PC-3 (cell line): ENCODE results near the gene CCDC187. TPM values are rescaled to one million over a fixed set of nuclear protein-coding genes. Genes with fewer than 3 reads are reported as not detected.

Experiments
- ATAC-seq: fragments of 200-7000 bp; cut with Tn5 transposase; 2 replicates; pipeline ENCODE4 v1.9.1; 2020; ENCODE audit warnings: mild to moderate bottlenecking, moderate library complexity
- BruUV-seq: library from RNA; stranded (reverse); fragments of 400-500 nt; replicated peaks from 2 replicates; lab custom pipeline; 2021; lab: Mats Ljungman, UMichigan
- CTCF ChIA-PET: fragments of 300-600 bp; sonication (Branson Sonifier 250); formaldehyde crosslinking; loops from one replicate; lab custom pipeline; 2022; ENCODE audit warnings: antibody characterized with exemption; lab: Charles Lee
- POLR2A ChIA-PET: fragments of 300-600 bp; sonication (Branson Sonifier 250); formaldehyde crosslinking; loops from one replicate; lab custom pipeline; 2022; ENCODE audit warnings: antibody characterized with exemption; ENCODE audit not compliant: unreplicated experiment; lab: Charles Lee
- DNase-seq: peaks from one replicate; pipeline ENCODE4 v3.0.0-alpha.2; 2015
- H2AFZ ChIP-seq: fragments of 300-600 bp; sonication (generic); 2 replicates; pipeline ENCODE4 v1.6.0; 2016; ENCODE audit warnings: antibody characterized with exemption, low read length
- H3F3A ChIP-seq: fragments of 300-600 bp; sonication (generic); one replicate; pipeline ENCODE4 v1.6.0; 2017; ENCODE audit warnings: antibody characterized with exemption, low read length, control low read depth, mild to moderate bottlenecking; ENCODE audit not compliant: unreplicated experiment
- H3K27ac ChIP-seq: fragments of 300-600 bp; sonication (generic); 2 replicates; pipeline ENCODE4 v1.5.1; 2016; ENCODE audit warnings: mild to moderate bottlenecking, low read length
- H3K27me3 ChIP-seq: fragments of 300-600 bp; sonication (generic); 2 replicates; pipeline ENCODE4 v1.6.1; 2016; ENCODE audit warnings: low read length, mixed read lengths
- H3K36me3 ChIP-seq: fragments of 300-600 bp; sonication (generic); 2 replicates; pipeline ENCODE4 v1.6.1; 2016; ENCODE audit warnings: low read depth, mixed run types, low read length, mixed read lengths
- H3K4me1 ChIP-seq: fragments of 300-600 bp; sonication (generic); 2 replicates; pipeline ENCODE4 v1.5.1; 2016; ENCODE audit warnings: low read length; ENCODE audit not compliant: insufficient read depth
- H3K4me2 ChIP-seq: fragments of 300-600 bp; sonication (generic); 2 replicates; pipeline ENCODE4 v1.6.0; 2016; ENCODE audit warnings: low read length
- H3K4me3 ChIP-seq: fragments of 300-600 bp; sonication (generic); 2 replicates; pipeline ENCODE4 v1.5.1; 2016; ENCODE audit warnings: mild to moderate bottlenecking, low read length, mixed read lengths
- H3K79me2 ChIP-seq: fragments of 300-600 bp; sonication (generic); 2 replicates; pipeline ENCODE4 v1.6.1; 2017; ENCODE audit warnings: low read length, mixed read lengths
- H3K9ac ChIP-seq: fragments of 300-600 bp; sonication (generic); 2 replicates; pipeline ENCODE4 v1.6.0; 2016; ENCODE audit warnings: mild to moderate bottlenecking, low read length
- H3K9me2 ChIP-seq: fragments of 300-600 bp; sonication (generic); replicated peaks from 2 replicates; pipeline ENCODE4 v1.6.1; 2016; ENCODE audit warnings: mixed run types, low read length, mixed read lengths
- H3K9me3 ChIP-seq: fragments of 300-600 bp; sonication (generic); 2 replicates; pipeline ENCODE4 v1.6.1; 2016; ENCODE audit warnings: low read length, mixed read lengths
- H4K20me1 ChIP-seq: fragments of 300-600 bp; sonication (generic); 2 replicates; pipeline ENCODE4 v1.6.1; 2016; ENCODE audit warnings: low read length, mixed read lengths
- CTCF ChIP-seq: fragments of 300-600 bp; sonication (generic); conservative IDR thresholded peaks from 2 replicates; pipeline ENCODE4 v1.5.1; 2017; ENCODE audit warnings: antibody characterized with exemption, low read depth, mild to moderate bottlenecking, low read length
- EZH2 ChIP-seq: fragments of 300-600 bp; sonication (generic); IDR thresholded peaks from one replicate; pipeline ENCODE4 v1.6.1; 2017; ENCODE audit warnings: antibody characterized with exemption, mild to moderate bottlenecking, low read length; ENCODE audit not compliant: unreplicated experiment
- EZH2phosphoT487 ChIP-seq: fragments of 300-600 bp; sonication (generic); IDR thresholded peaks from 2 replicates; pipeline ENCODE4 v1.6.1; 2018; ENCODE audit warnings: mild to moderate bottlenecking, antibody characterized with exemption, low read length, borderline replicate concordance
- intact Hi-C: fragments of 100-400 bp; cut with micrococcal nuclease; formaldehyde crosslinking; loops from 2 replicates; pipeline ENCODE4 v1.9.0; 2023
- total RNA-seq: library from RNA; depleted of rRNA; stranded (reverse); fragments of >200 nt; gene quantifications from 2 replicates; pipeline ENCODE4 v1.2.3, GENCODE V29; 2014

The CCDC187 gene
- total RNA-seq, 1 experiment from 2014 or later, result 0.04 TPM

- ATAC-seq (no peak), DNase-seq (no peak)
- Histone ChIP-seq H3K27ac (no peak overlapping the region), H3K9me2 (no peaks in the 10 kb centered on the region), H3K4me2 (no peak overlapping the region), H2AFZ (no peak overlapping the region), H4K20me1 (no peaks in the 10 kb centered on the region), H3F3A (no peaks in the 10 kb centered on the region), H3K27me3 (no peaks in the 10 kb centered on the region), H3K4me1 (no peaks in the 10 kb centered on the region), H3K79me2 (no peaks in the 10 kb centered on the region), H3K9me3 (no peaks in the 10 kb centered on the region), H3K9ac (no peak overlapping the region), H3K4me3 (no peak overlapping the region), H3K36me3 (no peaks in the 10 kb centered on the region)
- ChIA-PET POLR2A (no interaction called here), CTCF (no interaction called here)
- TF ChIP-seq EZH2 (no peak), CTCF (no peak), EZH2phosphoT487 (no peak)
- BruUV-seq, result no TSS peak
- intact Hi-C loops, result no loop called here
These were observed 14.9 kb upstream of the CCDC187 start for GRCh38 chr9:136318776-136319241.

GRCh38 chr9:136318111-136318775, 14.3 kb upstream of the CCDC187 start:
- H3K27ac ChIP-seq, result no peak overlapping the region
- POLR2A ChIA-PET, result no interaction called here
- H2AFZ ChIP-seq, result no peak overlapping the region

More at GRCh38 chr9:136318111-136318775, 14.3 kb upstream of the CCDC187 start:
- intact Hi-C loops, result no loop called here
- DNase-seq, result no peak
- TF ChIP-seq EZH2phosphoT487, result no peak
- TF ChIP-seq EZH2, result no peak
- no peak for TF ChIP-seq CTCF
- no peak overlapping the region for H3K4me2 ChIP-seq
- H4K20me1 ChIP-seq, result no peaks in the 10 kb centered on the region
- no peaks in the 10 kb centered on the region for H3F3A ChIP-seq
- H3K9me2 ChIP-seq, result no peaks in the 10 kb centered on the region
- no peak overlapping the region for H3K4me3 ChIP-seq
- no peaks in the 10 kb centered on the region for H3K4me1 ChIP-seq
- no peaks in the 10 kb centered on the region for H3K27me3 ChIP-seq
- H3K79me2 ChIP-seq, result no peaks in the 10 kb centered on the region
- no peaks in the 10 kb centered on the region for H3K36me3 ChIP-seq
- no peak for ATAC-seq
- CTCF ChIA-PET, result no interaction called here
- no peaks in the 10 kb centered on the region for H3K9me3 ChIP-seq
- no TSS peak for BruUV-seq
- H3K9ac ChIP-seq, result no peak overlapping the region
